GM04504 (cell line): ENCODE results near the gene DUSP10.

Source experiments
- DNase-seq: peaks from one replicate; pipeline ENCODE4 v3.0.0-alpha.2; 2012; ENCODE audit warnings: low read depth

Gene DUSP10

GRCh38 chr1:221741703-221742554 lies at the start of gene DUSP10:
Gene DUSP10, minus strand, starts transcription at chr1:221742089. Its CDS starts 2,345 bp downstream, at chr1:221739744.
- peak; percentile 99 for DNase-seq

- DNase-seq: no peak
Observed at GRCh38 chr1:221788466-221788865, 46.6 kb upstream of the DUSP10 start.

- no peak for DNase-seq
Observed at GRCh38 chr1:221786647-221787046, 44.8 kb upstream of the DUSP10 start.

GRCh38 chr1:221783936-221784335 lies 42.0 kb upstream of the DUSP10 start:
- no peak for DNase-seq

- no peak for DNase-seq
Observed at GRCh38 chr1:221783437-221783836, 41.5 kb upstream of the DUSP10 start.

- DNase-seq: no peak
Observed at GRCh38 chr1:221782970-221783369, 41.1 kb upstream of the DUSP10 start.

- no peak for DNase-seq
Observed at GRCh38 chr1:221782477-221782876, 40.6 kb upstream of the DUSP10 start.

GRCh38 chr1:221781102-221781755 lies 39.3 kb upstream of the DUSP10 start:
- DNase-seq: no peak

- no peak for DNase-seq
Observed at GRCh38 chr1:221780175-221780574, 38.3 kb upstream of the DUSP10 start.

- DNase-seq: no peak
Observed at GRCh38 chr1:221779771-221780170, 37.9 kb upstream of the DUSP10 start.

- no peak for DNase-seq
Observed at GRCh38 chr1:221778535-221779142, 36.8 kb upstream of the DUSP10 start.

- no peak for DNase-seq
Observed at GRCh38 chr1:221778125-221778524, 36.2 kb upstream of the DUSP10 start.

GRCh38 chr1:221777431-221778072 lies 35.7 kb upstream of the DUSP10 start:
- DNase-seq: no peak

- no peak for DNase-seq
Observed at GRCh38 chr1:221776495-221777301, 34.8 kb upstream of the DUSP10 start.

GRCh38 chr1:221775206-221775605 lies 33.3 kb upstream of the DUSP10 start:
- DNase-seq: no peak

- DNase-seq: no peak
Observed at GRCh38 chr1:221774054-221774842, 32.4 kb upstream of the DUSP10 start.

GRCh38 chr1:221773383-221773782 lies 31.5 kb upstream of the DUSP10 start:
- no peak for DNase-seq

- DNase-seq: no peak
Observed at GRCh38 chr1:221772117-221772516, 30.2 kb upstream of the DUSP10 start.

- DNase-seq: no peak
Observed at GRCh38 chr1:221768444-221769066, 26.7 kb upstream of the DUSP10 start.

GRCh38 chr1:221766210-221766609 lies 24.3 kb upstream of the DUSP10 start:
- peak; percentile 51 for DNase-seq
